NCI-H460 (cell line): ENCODE measurements around the gene NHSL2. TPM values are rescaled to one million over a fixed set of nuclear protein-coding genes. Genes with fewer than 3 reads are reported as not detected.

Experiments used
- DNase-seq: peaks from one replicate; pipeline ENCODE4 v3.0.0-alpha.2; 2016; ENCODE audit warnings: low read depth; ENCODE audit errors: extremely low read depth
- total RNA-seq: library from RNA; depleted of rRNA; stranded (reverse); fragments of >200 nt; shearing (Covaris generic); gene quantifications from 2 replicates; pipeline ENCODE4 v1.2.3, GENCODE V29; 2014

The NHSL2 gene
- total RNA-seq, 1 experiment from 2014 or later = 0.05 TPM

- no peak for DNase-seq
Measured at GRCh38 chrX:71976753-71977152, 66.1 kb downstream of the NHSL2 start.

- DNase-seq = no peak
Measured at GRCh38 chrX:71978164-71978563, 67.5 kb downstream of the NHSL2 start.

- DNase-seq = no peak
Measured at GRCh38 chrX:71989768-71990426, 79.3 kb downstream of the NHSL2 start.

GRCh38 chrX:71990518-71990917 lies 79.9 kb downstream of the NHSL2 start:
- no peak for DNase-seq

- no peak for DNase-seq
Measured at GRCh38 chrX:71991164-71991563, 80.5 kb downstream of the NHSL2 start.

GRCh38 chrX:71992711-71993110 lies 82.1 kb downstream of the NHSL2 start:
- no peak for DNase-seq

- no peak for DNase-seq
Measured at GRCh38 chrX:71993371-71993770, 82.7 kb downstream of the NHSL2 start.

GRCh38 chrX:71994601-71995000 lies 84.0 kb downstream of the NHSL2 start:
- DNase-seq = no peak

GRCh38 chrX:71995122-71995521 lies 84.5 kb downstream of the NHSL2 start:
- no peak for DNase-seq

GRCh38 chrX:71996136-71996535 lies 85.5 kb downstream of the NHSL2 start:
- no peak for DNase-seq

- DNase-seq = no peak
Measured at GRCh38 chrX:71996826-71997225, 86.2 kb downstream of the NHSL2 start.

GRCh38 chrX:71997320-71997719 lies 86.7 kb downstream of the NHSL2 start:
- no peak for DNase-seq

GRCh38 chrX:71998836-71999509 lies 88.3 kb downstream of the NHSL2 start:
- DNase-seq = peak; percentile 43

- DNase-seq = no peak
Measured at GRCh38 chrX:71999535-71999934, 88.9 kb downstream of the NHSL2 start.

GRCh38 chrX:72001471-72001870 lies 90.8 kb downstream of the NHSL2 start:
- no peak for DNase-seq

GRCh38 chrX:72001906-72002305 lies 91.3 kb downstream of the NHSL2 start:
- no peak for DNase-seq

- DNase-seq = no peak
Measured at GRCh38 chrX:72002875-72003274, 92.2 kb downstream of the NHSL2 start.

GRCh38 chrX:72003811-72004750 lies 93.4 kb downstream of the NHSL2 start:
- no peak for DNase-seq

- no peak for DNase-seq
Measured at GRCh38 chrX:72005046-72005445, 94.4 kb downstream of the NHSL2 start.

- no peak for DNase-seq
Measured at GRCh38 chrX:72006461-72006860, 95.8 kb downstream of the NHSL2 start.

- no peak for DNase-seq
Measured at GRCh38 chrX:72009731-72010130, 99.1 kb downstream of the NHSL2 start.
